ENCODE measurements around the gene LRP1-AS.
"Not testable (repeated sequence)": the region's sequence is repeated elsewhere in the genome, so short reads cannot be mapped to it uniquely, and the experiment has no call there.

Gene LRP1-AS

GRCh38 chr12:57138526-57139272, 8.7 kb downstream of the LRP1-AS start:
- no peak for DNase-seq

- DNase-seq, result no peak
Observed at GRCh38 chr12:57135527-57136326, 11.7 kb downstream of the LRP1-AS start.

GRCh38 chr12:57134949-57135348, 12.5 kb downstream of the LRP1-AS start:
- DNase-seq, result no peak

- no peak for DNase-seq
Observed at GRCh38 chr12:57133916-57134315, 13.5 kb downstream of the LRP1-AS start.

- no peak for DNase-seq
Observed at GRCh38 chr12:57133013-57133569, 14.3 kb downstream of the LRP1-AS start.

GRCh38 chr12:57131896-57132744, 15.3 kb downstream of the LRP1-AS start:
- DNase-seq, result no peak

- no peak for DNase-seq
Observed at GRCh38 chr12:57130941-57131340, 16.5 kb downstream of the LRP1-AS start.

GRCh38 chr12:57129889-57130288, 17.5 kb downstream of the LRP1-AS start:
- no peak for DNase-seq

GRCh38 chr12:57129321-57129842, 18.0 kb downstream of the LRP1-AS start:
- no peak for DNase-seq

- DNase-seq, result no peak
Observed at GRCh38 chr12:57128519-57129247, 18.7 kb downstream of the LRP1-AS start.

- peak; percentile 68 for DNase-seq
Observed at GRCh38 chr12:57127726-57128518, 19.5 kb downstream of the LRP1-AS start, which contains the start of gene LRP1. Gene LRP1 (plus strand): TSS chr12:57128483. CDS start chr12:57128965, 482 bp downstream.

- DNase-seq, result peak; percentile 7
Observed at GRCh38 chr12:57127101-57127725, 20.2 kb downstream of the LRP1-AS start.

- no peak for DNase-seq
Observed at GRCh38 chr12:57126561-57126960, 20.9 kb downstream of the LRP1-AS start.

GRCh38 chr12:57126061-57126460, 21.4 kb downstream of the LRP1-AS start:
- DNase-seq, result no peak

GRCh38 chr12:57124261-57124877, 23.1 kb downstream of the LRP1-AS start:
- DNase-seq, result peak; percentile 52

GRCh38 chr12:57123813-57124212, 23.6 kb downstream of the LRP1-AS start:
- no peak for DNase-seq

GRCh38 chr12:57120718-57121117, 26.7 kb downstream of the LRP1-AS start:
- not testable (repeated sequence) for DNase-seq

- DNase-seq, result no peak
Observed at GRCh38 chr12:57119294-57120085, 27.9 kb downstream of the LRP1-AS start.

GRCh38 chr12:57118711-57119271, 28.6 kb downstream of the LRP1-AS start:
- DNase-seq, result no peak
